Endothelial cell of umbilical vein (primary cell): ENCODE measurements around the gene NAXD. TPM values are rescaled to one million over a fixed set of nuclear protein-coding genes. Genes with fewer than 3 reads are reported as not detected.

Source experiments
- BruUV-seq: library from RNA; stranded (reverse); fragments of 400-500 nt; replicated peaks from 2 replicates; lab custom pipeline; 2021; lab: Mats Ljungman, UMichigan
- CTCF ChIA-PET: fragments of 300-600, 350-600 bp; sonication (Branson Sonifier 250); formaldehyde crosslinking; loops from one replicate; lab custom pipeline; 2021; ENCODE audit warnings: antibody characterized with exemption, inconsistent platforms; lab: Charles Lee
- POLR2A ChIA-PET: fragments of 300-600, 350-600 bp; sonication (Branson Sonifier 250); formaldehyde crosslinking; loops from one replicate; lab custom pipeline; 2021; ENCODE audit warnings: antibody characterized with exemption, inconsistent platforms; lab: Charles Lee
- DNase-seq: peaks from one replicate; pipeline ENCODE4 v3.0.0-alpha.2; 2011; ENCODE audit warnings: low read depth, low spot score
- FAIRE-seq: peaks from 2 replicates; lab custom pipeline; 2011; peaks lifted over from hg19 to GRCh38; lab: Jason Lieb, UNC
- H2AFZ ChIP-seq: 2 replicates; pipeline ENCODE4 v1.6.0; 2012; ENCODE audit warnings: low read depth, low read length, control low read depth, inconsistent platforms
- H3K27ac ChIP-seq: 2 replicates; pipeline ENCODE4 v1.5.1; 2011; ENCODE audit warnings: low read depth, mild to moderate bottlenecking, control low read depth, low read length, moderate library complexity; ENCODE audit not compliant: insufficient read depth
- H3K27me3 ChIP-seq, 2 experiments: 2 replicates each; pipeline versions ENCODE4 v1.6.0 to v1.6.1; 2011; ENCODE audit warnings: low read length in 2 of 2, mixed read lengths in 1 of 2; ENCODE audit not compliant: control insufficient read depth in 2 of 2, insufficient read depth in 2 of 2
- H3K36me3 ChIP-seq, 2 experiments: 2 replicates in 1 of 2; 3 replicates in 1 of 2; pipeline ENCODE4 v1.5.1; 2011; ENCODE audit warnings: low read length in 2 of 2, mild to moderate bottlenecking in 1 of 2, moderate library complexity in 1 of 2; ENCODE audit not compliant: control insufficient read depth in 2 of 2, insufficient read depth in 2 of 2; ENCODE audit errors: extremely low read depth in 1 of 2
- H3K4me1 ChIP-seq: 3 replicates; pipeline ENCODE4 v1.5.1; 2011; ENCODE audit warnings: mild to moderate bottlenecking, low read length; ENCODE audit not compliant: control insufficient read depth, insufficient read depth; ENCODE audit errors: extremely low read depth
- H3K4me2 ChIP-seq: 2 replicates; pipeline ENCODE4 v1.6.1; 2011; ENCODE audit warnings: low read length, control low read depth, mixed read lengths; ENCODE audit not compliant: insufficient read depth
- H3K4me3 ChIP-seq, 3 experiments: fragments of 200-600 bp in 1 of 3; sonication (generic), shearing (Covaris generic) in 1 of 3; replicated peaks in 1 of 3; 2 replicates each; pipeline ENCODE4 v1.5.1; 2011 to 2016; ENCODE audit warnings: control low read depth in 3 of 3, low read length in 3 of 3, mild to moderate bottlenecking in 2 of 3, inconsistent platforms in 1 of 3, low read depth in 1 of 3, moderate library complexity in 1 of 3; ENCODE audit not compliant: insufficient read depth in 1 of 3
- H3K79me2 ChIP-seq: 2 replicates; pipeline ENCODE4 v1.6.0; 2012; ENCODE audit warnings: low read length, inconsistent platforms; ENCODE audit not compliant: control insufficient read depth, insufficient read depth
- H3K9ac ChIP-seq: replicated peaks from 2 replicates; pipeline ENCODE3; 2011; ENCODE audit warnings: low read length, control low read depth; ENCODE audit not compliant: insufficient read depth; ENCODE audit errors: extremely low read depth
- H3K9me1 ChIP-seq: replicated peaks from 3 replicates; pipeline ENCODE4 v1.6.0; 2011; ENCODE audit warnings: mild to moderate bottlenecking, low read length; ENCODE audit not compliant: control insufficient read depth, insufficient read depth; ENCODE audit errors: extremely low read depth
- H3K9me3 ChIP-seq: replicated peaks from 2 replicates; pipeline ENCODE4 v1.5.1; 2012; ENCODE audit warnings: low read length, inconsistent platforms; ENCODE audit not compliant: control insufficient read depth, insufficient read depth
- H4K20me1 ChIP-seq: replicated peaks from 2 replicates; pipeline ENCODE3; 2011; ENCODE audit warnings: mild to moderate bottlenecking, low read length; ENCODE audit not compliant: control insufficient read depth, insufficient read depth; ENCODE audit errors: extremely low read depth
- EZH2 ChIP-seq: IDR thresholded peaks from 2 replicates; pipeline ENCODE4 v1.6.1; 2012; ENCODE audit warnings: borderline replicate concordance, low read depth, mild to moderate bottlenecking, moderate library complexity, low read length, inconsistent platforms; ENCODE audit not compliant: severe bottlenecking
- FOS ChIP-seq: IDR thresholded peaks from 2 replicates; pipeline ENCODE4 v1.6.1; 2011; ENCODE audit warnings: mild to moderate bottlenecking, low read length, moderate library complexity, borderline replicate concordance; ENCODE audit not compliant: insufficient read depth
- GATA2 ChIP-seq: IDR thresholded peaks from 2 replicates; pipeline ENCODE4 v1.7.0; 2011; ENCODE audit warnings: low read depth, mild to moderate bottlenecking, moderate library complexity, mixed read lengths, low read length; ENCODE audit not compliant: insufficient read length, insufficient read depth
- MYC ChIP-seq: IDR thresholded peaks from one replicate; pipeline ENCODE4 v1.6.1; 2011; ENCODE audit warnings: mild to moderate bottlenecking, low read depth, low read length
- POLR2A ChIP-seq: IDR thresholded peaks from 2 replicates; pipeline ENCODE4 v1.6.1; 2012; ENCODE audit warnings: low read depth, mild to moderate bottlenecking, control low read depth, low read length
- dilution Hi-C: fragments of 300-500 bp; cut with MboI; formaldehyde crosslinking; loops from one replicate; pipeline ENCODE4 v1.15.0; 2019; ENCODE audit warnings: low sequenced_read_pairs; ENCODE audit not compliant: extremely low pct_ligation_motif_present
- intact Hi-C: fragments of 100-400 bp; cut with micrococcal nuclease; formaldehyde crosslinking; loops from one replicate; pipeline ENCODE4 v1.10.0; 2022
- polyA plus RNA-seq, 4 experiments: library from polyadenylated mRNA; depleted of rRNA in 3 of 4; stranded (reverse) in 3 of 4; unstranded in 1 of 4; fragments of >200 nt; gene quantifications; 2 replicates each; pipeline versions ENCODE4 v1.2.1 to v1.2.3, GENCODE V29; 2011 to 2012; ENCODE audit warnings: missing spikeins in 1 of 4
- total RNA-seq: library from RNA; stranded (reverse); gene quantifications from 2 replicates; pipeline ENCODE4 v1.2.3, GENCODE V29; 2021
- TF ChIP-seq, protein P1 (sequence below), 2 donors: IDR thresholded peaks; 1 replicate in 1 of 2; 2 replicates in 1 of 2; pipeline ENCODE4 v1.5.1; 2011; ENCODE audit warnings: low read length in 2 of 2, mild to moderate bottlenecking in 2 of 2, moderate library complexity in 2 of 2, control low read depth in 1 of 2, inconsistent platforms in 1 of 2, low read depth in 1 of 2; ENCODE audit not compliant: insufficient read depth in 1 of 2; ENCODE audit errors: extremely low read depth in 1 of 2
- TF ChIP-seq, protein P2 (sequence below): IDR thresholded peaks from 2 replicates; pipeline ENCODE4 v1.6.1; 2011; ENCODE audit not compliant: insufficient read depth, insufficient read length

NAXD gene
- total and polyA plus RNA-seq, 2 donors (not counting 3 experiments of a cell fraction or from before 2014, with no cell fraction given) = 19.9 to 42.9 TPM

DNA sequence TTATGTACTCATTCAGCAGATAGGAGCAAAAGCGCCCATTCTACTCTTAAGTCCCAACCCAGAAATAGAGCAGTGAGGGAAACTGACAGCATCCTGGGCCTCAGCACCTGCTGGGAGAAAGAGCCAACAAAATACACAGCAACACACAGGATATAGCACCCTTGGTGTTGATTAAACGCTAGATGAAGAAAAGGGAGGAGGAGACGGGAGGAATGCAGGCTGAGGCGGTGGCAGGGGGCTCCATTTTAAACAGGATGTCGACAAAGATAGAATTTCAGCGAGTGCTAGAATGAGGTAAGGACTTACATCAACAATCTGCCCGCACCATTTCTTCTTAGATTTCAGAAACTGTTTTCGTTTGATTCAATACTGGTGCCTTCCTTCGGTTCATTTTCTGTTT is 49.2 kb upstream of the NAXD start:
- peaks cover 2% of the 10 kb centered on the region for H3K4me1 ChIP-seq
- no peak overlapping the region for H3K4me2 ChIP-seq
- H3K9ac ChIP-seq = no peak overlapping the region
- H3K27me3 ChIP-seq = peaks cover 20% of the 10 kb centered on the region in 2 experiments
- ChIA-PET POLR2A (no interaction called here), CTCF (no interaction called here)
- H3K9me1 ChIP-seq = no peaks in the 10 kb centered on the region
- no peak for DNase-seq
- no peak overlapping the region for H3K4me3 ChIP-seq
- H2AFZ ChIP-seq = no peak overlapping the region
- no peak overlapping the region for H3K27ac ChIP-seq
- BruUV-seq = no TSS peak
- no peaks in the 10 kb centered on the region for H4K20me1 ChIP-seq
- no peak for FAIRE-seq
- no peaks in the 10 kb centered on the region for H3K79me2 ChIP-seq
- H3K9me3 ChIP-seq = no peaks in the 10 kb centered on the region
- no peaks in the 10 kb centered on the region for H3K36me3 ChIP-seq
- dilution Hi-C loops = no loop called here
- intact Hi-C loops = no loop called here
- TF ChIP-seq GATA2 = no peak
- TF ChIP-seq MYC = no peak
- no peak for TF ChIP-seq POLR2A
- TF ChIP-seq EZH2 = no peak
- TF ChIP-seq, protein P1, sequence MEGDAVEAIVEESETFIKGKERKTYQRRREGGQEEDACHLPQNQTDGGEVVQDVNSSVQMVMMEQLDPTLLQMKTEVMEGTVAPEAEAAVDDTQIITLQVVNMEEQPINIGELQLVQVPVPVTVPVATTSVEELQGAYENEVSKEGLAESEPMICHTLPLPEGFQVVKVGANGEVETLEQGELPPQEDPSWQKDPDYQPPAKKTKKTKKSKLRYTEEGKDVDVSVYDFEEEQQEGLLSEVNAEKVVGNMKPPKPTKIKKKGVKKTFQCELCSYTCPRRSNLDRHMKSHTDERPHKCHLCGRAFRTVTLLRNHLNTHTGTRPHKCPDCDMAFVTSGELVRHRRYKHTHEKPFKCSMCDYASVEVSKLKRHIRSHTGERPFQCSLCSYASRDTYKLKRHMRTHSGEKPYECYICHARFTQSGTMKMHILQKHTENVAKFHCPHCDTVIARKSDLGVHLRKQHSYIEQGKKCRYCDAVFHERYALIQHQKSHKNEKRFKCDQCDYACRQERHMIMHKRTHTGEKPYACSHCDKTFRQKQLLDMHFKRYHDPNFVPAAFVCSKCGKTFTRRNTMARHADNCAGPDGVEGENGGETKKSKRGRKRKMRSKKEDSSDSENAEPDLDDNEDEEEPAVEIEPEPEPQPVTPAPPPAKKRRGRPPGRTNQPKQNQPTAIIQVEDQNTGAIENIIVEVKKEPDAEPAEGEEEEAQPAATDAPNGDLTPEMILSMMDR (IDR thresholded peaks at IDR 0.05; ENCODE audit: extremely low read depth in 1 of 2, insufficient read depth in 1 of 2, low read depth in 1 of 2, low read length in 2 of 2) = no peak
- TF ChIP-seq, protein P2, sequence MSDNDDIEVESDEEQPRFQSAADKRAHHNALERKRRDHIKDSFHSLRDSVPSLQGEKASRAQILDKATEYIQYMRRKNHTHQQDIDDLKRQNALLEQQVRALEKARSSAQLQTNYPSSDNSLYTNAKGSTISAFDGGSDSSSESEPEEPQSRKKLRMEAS = no peak
- no peak for TF ChIP-seq FOS
